SK-N-SH treated with all-trans-retinoic acid at 6 μM for 48 hours (cell line): Measurements from ENCODE around the gene DLG5.

ENCODE experiments used
- ARNTL ChIP-seq: fragments of 450-650 bp; formaldehyde crosslinking; IDR thresholded peaks from 2 replicates; pipeline ENCODE4 v1.5.0; 2020; ENCODE audit warnings: low read depth, mild to moderate bottlenecking, moderate library complexity, borderline replicate concordance
- PATZ1 ChIP-seq: fragments of 250-450 bp; sonication (Bioruptor Pico); IDR thresholded peaks from 2 replicates; pipeline ENCODE4 v1.8.0; 2020; ENCODE audit warnings: mild to moderate bottlenecking, moderate library complexity, borderline replicate concordance
- RARB ChIP-seq: fragments of 250-450 bp; sonication (Bioruptor Pico); IDR thresholded peaks from 2 replicates; pipeline ENCODE4 v1.8.0; 2021; ENCODE audit warnings: mild to moderate bottlenecking, moderate library complexity
- ZFP30 ChIP-seq: fragments of 450-650 bp; formaldehyde crosslinking; IDR thresholded peaks from 2 replicates; pipeline ENCODE4 v1.5.0; 2022; ENCODE audit warnings: mild to moderate bottlenecking, moderate library complexity

- TF ChIP-seq ARNTL (CRISPR knock-in tag), result no peak
- TF ChIP-seq ZFP30 (CRISPR knock-in tag), result no peak
- TF ChIP-seq PATZ1 (CRISPR knock-in tag), result no peak
- no peak for TF ChIP-seq RARB (CRISPR knock-in tag)
Measured at GRCh38 chr10:77798940-77799339, 127.6 kb downstream of the DLG5 start.
